ENCODE measurements around the gene DMD. TPM values are rescaled to one million over a fixed set of nuclear protein-coding genes. Genes with fewer than 3 reads are reported as not detected.
"Not testable (repeated sequence)": the region's sequence is repeated elsewhere in the genome, so short reads cannot be mapped to it uniquely, and the experiment has no call there.

The DMD gene
- total RNA-seq, 6 experiments from 2014 or later: 18.7 to 43.4 (median 32.9) TPM

DNA sequence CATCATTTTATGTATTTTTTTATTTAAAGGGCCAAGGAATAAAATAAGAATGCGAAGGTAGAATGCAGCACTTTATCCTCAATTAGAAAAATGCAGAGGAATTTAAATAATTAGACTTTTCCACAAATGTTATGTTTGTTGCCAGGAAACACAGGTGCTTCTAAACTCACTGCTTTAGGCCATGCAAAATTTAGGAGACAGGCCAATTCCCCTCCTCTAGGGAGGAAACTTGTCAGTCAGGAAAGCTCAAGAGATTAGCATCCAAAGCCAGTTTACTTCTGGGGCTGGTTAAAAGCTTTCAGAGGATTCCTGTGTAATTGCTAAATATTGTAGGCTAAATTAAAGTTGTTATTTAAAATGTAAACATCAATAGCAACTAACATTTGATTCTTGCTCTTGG is 124.5 kb downstream of the DMD start:
- TF ChIP-seq, protein P1, sequence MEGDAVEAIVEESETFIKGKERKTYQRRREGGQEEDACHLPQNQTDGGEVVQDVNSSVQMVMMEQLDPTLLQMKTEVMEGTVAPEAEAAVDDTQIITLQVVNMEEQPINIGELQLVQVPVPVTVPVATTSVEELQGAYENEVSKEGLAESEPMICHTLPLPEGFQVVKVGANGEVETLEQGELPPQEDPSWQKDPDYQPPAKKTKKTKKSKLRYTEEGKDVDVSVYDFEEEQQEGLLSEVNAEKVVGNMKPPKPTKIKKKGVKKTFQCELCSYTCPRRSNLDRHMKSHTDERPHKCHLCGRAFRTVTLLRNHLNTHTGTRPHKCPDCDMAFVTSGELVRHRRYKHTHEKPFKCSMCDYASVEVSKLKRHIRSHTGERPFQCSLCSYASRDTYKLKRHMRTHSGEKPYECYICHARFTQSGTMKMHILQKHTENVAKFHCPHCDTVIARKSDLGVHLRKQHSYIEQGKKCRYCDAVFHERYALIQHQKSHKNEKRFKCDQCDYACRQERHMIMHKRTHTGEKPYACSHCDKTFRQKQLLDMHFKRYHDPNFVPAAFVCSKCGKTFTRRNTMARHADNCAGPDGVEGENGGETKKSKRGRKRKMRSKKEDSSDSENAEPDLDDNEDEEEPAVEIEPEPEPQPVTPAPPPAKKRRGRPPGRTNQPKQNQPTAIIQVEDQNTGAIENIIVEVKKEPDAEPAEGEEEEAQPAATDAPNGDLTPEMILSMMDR (IDR thresholded peaks at IDR 0.05): no peak
- TF ChIP-seq POLR2A (IDR thresholded peaks at IDR 0.05): no peak
- no peak overlapping the region for H3K27ac ChIP-seq
- WGBS (ENCODE audit: insufficient coverage, low coverage, low lambda C conversion rate, missing lambda C conversion rate): 56% methylated on average over 1 of the region's 1 CpG
- no peaks in the 10 kb centered on the region for H3K27me3 ChIP-seq
- intact Hi-C loops (cut with DNase I): no loop called here
- no peaks in the 10 kb centered on the region for H3K9me3 ChIP-seq
- ATAC-seq (no peak), DNase-seq (no peak)
- no peaks in the 10 kb centered on the region for H3K4me1 ChIP-seq
- no peak overlapping the region for H3K4me3 ChIP-seq
- H3K36me3 ChIP-seq: no peaks in the 10 kb centered on the region

GRCh38 chrX:33082371-33082770 is 129.0 kb downstream of the DMD start:
- 60% methylated on average over 1 of the region's 1 CpG for WGBS (ENCODE audit: insufficient coverage, low coverage, low lambda C conversion rate, missing lambda C conversion rate)
- Histone ChIP-seq H3K9me3 (no peaks in the 10 kb centered on the region), H3K4me1 (no peaks in the 10 kb centered on the region), H3K27me3 (no peaks in the 10 kb centered on the region), H3K36me3 (no peaks in the 10 kb centered on the region), H3K4me3 (no peak overlapping the region), H3K27ac (no peak overlapping the region)
- DNase-seq (no peak), ATAC-seq (no peak)
- intact Hi-C loops (cut with DNase I): no loop called here
- TF ChIP-seq, protein P1 (IDR thresholded peaks at IDR 0.05): no peak
- no peak for TF ChIP-seq POLR2A (IDR thresholded peaks at IDR 0.05)

DNA sequence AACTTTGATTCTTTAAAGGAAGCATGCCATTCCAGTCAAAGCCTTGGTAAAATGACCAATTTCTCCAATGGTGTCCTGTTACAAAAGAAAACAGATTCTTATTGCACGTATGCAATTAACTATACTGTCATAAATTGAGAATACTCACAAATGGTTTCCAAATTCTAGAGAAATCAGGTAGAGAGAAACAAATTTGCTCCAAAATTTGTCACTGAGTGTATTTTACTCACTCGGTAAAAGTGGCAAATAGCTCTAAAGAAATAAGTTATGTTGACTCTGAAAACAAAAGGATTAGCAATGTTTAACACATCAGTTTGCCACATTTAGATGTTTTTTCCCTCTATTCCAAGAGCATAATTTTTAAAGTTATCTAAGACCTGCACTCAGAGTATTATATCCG is 133.1 kb downstream of the DMD start:
- H3K4me3 ChIP-seq: no peak overlapping the region
- TF ChIP-seq POLR2A (IDR thresholded peaks at IDR 0.05): no peak
- TF ChIP-seq, protein P1 (IDR thresholded peaks at IDR 0.05): no peak
- intact Hi-C loops (cut with DNase I): no loop called here
- ATAC-seq (no peak), DNase-seq (no peak)
- no peaks in the 10 kb centered on the region for H3K4me1 ChIP-seq
- WGBS (ENCODE audit: insufficient coverage, low coverage, low lambda C conversion rate, missing lambda C conversion rate): 68% methylated on average over 3 of the region's 3 CpGs
- H3K36me3 ChIP-seq: no peaks in the 10 kb centered on the region
- H3K27me3 ChIP-seq: no peaks in the 10 kb centered on the region
- no peaks in the 10 kb centered on the region for H3K9me3 ChIP-seq
- no peak overlapping the region for H3K27ac ChIP-seq

- ATAC-seq, H3K27ac ChIP-seq: not testable (repeated sequence)
- WGBS (ENCODE audit: insufficient coverage, low coverage, low lambda C conversion rate, missing lambda C conversion rate): 87% methylated on average over 11 of the region's 11 CpGs
These were observed 137.7 kb downstream of the DMD start for GRCh38 chrX:33073660-33074059.

DNA sequence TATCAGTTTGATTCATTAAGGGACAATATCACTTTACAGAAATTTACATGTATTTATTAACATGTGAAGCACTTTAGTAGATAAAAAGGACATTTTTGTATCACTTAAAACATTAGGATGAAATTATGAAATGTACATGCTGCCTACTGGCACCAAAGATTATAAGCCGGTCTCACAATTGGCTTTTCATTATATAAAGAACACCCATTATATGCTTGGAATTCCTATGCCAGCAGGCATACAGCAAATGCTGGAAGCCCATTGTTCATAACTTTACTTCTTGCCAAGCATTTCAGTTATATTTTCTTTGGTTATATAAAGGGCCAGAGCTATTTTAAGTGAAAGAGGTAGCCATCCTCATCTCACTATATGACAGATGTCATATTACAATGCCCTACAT is 145.9 kb downstream of the DMD start:
- H3K4me3 ChIP-seq: no peak overlapping the region
- H3K9me3 ChIP-seq: no peaks in the 10 kb centered on the region
- TF ChIP-seq, protein P1 (IDR thresholded peaks at IDR 0.05): no peak
- no peak for TF ChIP-seq POLR2A (IDR thresholded peaks at IDR 0.05)
- H3K27me3 ChIP-seq: no peaks in the 10 kb centered on the region
- no peaks in the 10 kb centered on the region for H3K36me3 ChIP-seq
- H3K27ac ChIP-seq: no peak overlapping the region
- 73% methylated on average over 1 of the region's 1 CpG for WGBS (ENCODE audit: insufficient coverage, low coverage, low lambda C conversion rate, missing lambda C conversion rate)
- H3K4me1 ChIP-seq: no peaks in the 10 kb centered on the region
- ATAC-seq (no peak), DNase-seq (no peak)
- intact Hi-C loops (cut with DNase I): no loop called here

More at GRCh38 chrX:33073660-33074059, 137.7 kb downstream of the DMD start:
- H3K9me3 ChIP-seq; H3K36me3 ChIP-seq; H3K4me3 ChIP-seq; intact Hi-C loops (cut with DNase I); H3K4me1 ChIP-seq; DNase-seq; H3K27me3 ChIP-seq: not testable (repeated sequence)
